GM12873 (cell line): ENCODE results near the gene ZBTB49.

ENCODE experiments used
- CTCF ChIP-seq: IDR thresholded peaks from 2 replicates; pipeline ENCODE4 v1.5.1; 2012; ENCODE audit warnings: low read depth, mild to moderate bottlenecking, moderate library complexity, low read length, control low read depth; ENCODE audit not compliant: insufficient read depth; ENCODE audit errors: missing control alignments

ZBTB49 gene

GRCh38 chr4:4306920-4307319, 16.9 kb downstream of the ZBTB49 start:
- TF ChIP-seq CTCF = no peak

- no peak for TF ChIP-seq CTCF
These were observed 18.9 kb downstream of the ZBTB49 start for GRCh38 chr4:4308800-4309441.

GRCh38 chr4:4311193-4311592, 21.1 kb downstream of the ZBTB49 start:
- TF ChIP-seq CTCF = no peak

- no peak for TF ChIP-seq CTCF
These were observed 25.6 kb downstream of the ZBTB49 start for GRCh38 chr4:4315461-4316149.

GRCh38 chr4:4316150-4316495, 26.1 kb downstream of the ZBTB49 start:
- no peak for TF ChIP-seq CTCF

GRCh38 chr4:4317496-4318232, 27.6 kb downstream of the ZBTB49 start:
- TF ChIP-seq CTCF = no peak

GRCh38 chr4:4320528-4320927, 30.5 kb downstream of the ZBTB49 start:
- no peak for TF ChIP-seq CTCF
